Gastrocnemius medialis (tissue), 4 donors: ENCODE data around the gene VASN.

Source experiments
- CTCF ChIP-seq, 5 experiments: fragments of 450-650 bp in 3 of 5; fragments of 200-600 bp in 2 of 5; sonication (generic) in 2 of 5; IDR thresholded peaks in 4 of 5; conservative IDR thresholded peaks in 1 of 5; 1 replicate in 4 of 5; 2 replicates in 1 of 5; pipeline ENCODE4 v1.5.1; 2016 to 2019; ENCODE audit warnings: antibody characterized with exemption in 5 of 5, mild to moderate bottlenecking in 3 of 5, moderate library complexity in 3 of 5
- POLR2A ChIP-seq, 2 donors: fragments of 450-650 bp; IDR thresholded peaks; one replicate each; pipeline ENCODE4 v1.6.1; 2017; ENCODE audit warnings: antibody characterized with exemption in 2 of 2, mild to moderate bottlenecking in 2 of 2, moderate library complexity in 2 of 2

GRCh38 chr16:4332083-4332482 lies 39.6 kb upstream of the VASN start:
- no peak for TF ChIP-seq CTCF (IDR thresholded peaks at IDR 0.05 in 4 of 5, conservative IDR thresholded peaks at IDR 0.05 in 1 of 5)
- TF ChIP-seq POLR2A (IDR thresholded peaks at IDR 0.05): no peak
